SK-N-SH (cell line): ENCODE results near the gene NFIA. TPM values are rescaled to one million over a fixed set of nuclear protein-coding genes. Genes with fewer than 3 reads are reported as not detected.

Source experiments
- CTCF ChIA-PET: fragments of 300-600, 350-600 bp; formaldehyde crosslinking; extraction: SDS; loops from one replicate; lab custom pipeline; 2021; lab: Yijun Ruan, JAX
- POLR2A ChIA-PET: fragments of 350-600 bp; sonication (Branson Sonifier 250); formaldehyde crosslinking; extraction: SDS; loops from one replicate; lab custom pipeline; 2020; ENCODE audit warnings: antibody characterized with exemption, inconsistent platforms; lab: Yijun Ruan, JAX
- DNase-seq: peaks from one replicate; pipeline ENCODE4 v3.0.0; 2012
- H2AFZ ChIP-seq: fragments of 200-600 bp; sonication (generic); 2 replicates; pipeline ENCODE4 v1.8.1; 2016; ENCODE audit warnings: antibody characterized with exemption, mild to moderate bottlenecking, low read depth
- H3F3A ChIP-seq: fragments of 200-600 bp; sonication (generic); replicated peaks from 2 replicates; pipeline ENCODE3; 2016; ENCODE audit warnings: antibody characterized with exemption, mild to moderate bottlenecking; ENCODE audit not compliant: insufficient read depth
- H3K27ac ChIP-seq, 2 experiments: fragments of 200-500 bp in 1 of 2; fragments of 200-600 bp in 1 of 2; sonication (Bioruptor generic) in 1 of 2; sonication (generic), shearing (Covaris generic) in 1 of 2; 2 replicates each; pipeline versions ENCODE4 v1.5.1 to v1.6.1; 2014 to 2016; ENCODE audit warnings: low read depth in 2 of 2, inconsistent platforms in 1 of 2, low read length in 1 of 2, mild to moderate bottlenecking in 1 of 2, mixed read lengths in 1 of 2
- H3K27me3 ChIP-seq: fragments of 200-600 bp; sonication (generic), shearing (Covaris generic); 2 replicates; pipeline ENCODE4 v1.6.1; 2016; ENCODE audit warnings: mixed run types; ENCODE audit not compliant: insufficient read depth
- H3K36me3 ChIP-seq, 2 experiments: fragments of 200-500 bp in 1 of 2; fragments of 200-600 bp in 1 of 2; sonication (Bioruptor generic) in 1 of 2; sonication (generic) in 1 of 2; replicated peaks in 1 of 2; 2 replicates each; pipeline versions ENCODE3 to v1.5.1; 2014 to 2016; ENCODE audit warnings: low read length in 1 of 2, mild to moderate bottlenecking in 1 of 2; ENCODE audit not compliant: insufficient read depth in 2 of 2, control insufficient read depth in 1 of 2
- H3K4me1 ChIP-seq, 2 experiments: fragments of 200-500 bp in 1 of 2; fragments of 200-600 bp in 1 of 2; sonication (Bioruptor generic) in 1 of 2; sonication (generic), shearing (Covaris generic) in 1 of 2; 2 replicates each; pipeline versions ENCODE4 v1.5.1 to v1.6.1; 2014 to 2016; ENCODE audit warnings: low read depth in 1 of 2, low read length in 1 of 2, mixed run types in 1 of 2; ENCODE audit not compliant: insufficient read depth in 2 of 2, control insufficient read depth in 1 of 2
- H3K4me2 ChIP-seq: fragments of 200-600 bp; sonication (generic), shearing (Covaris generic); 2 replicates; pipeline ENCODE4 v1.6.1; 2017; ENCODE audit warnings: mixed run types
- H3K4me3 ChIP-seq, 2 experiments: fragments of 200-500 bp in 1 of 2; fragments of 200-600 bp in 1 of 2; sonication (Bioruptor generic) in 1 of 2; sonication (generic), shearing (Covaris generic) in 1 of 2; 2 replicates each; pipeline versions ENCODE4 v1.5.1 to v1.8.1; 2014 to 2016; ENCODE audit warnings: low read depth in 2 of 2, inconsistent platforms in 1 of 2, low read length in 1 of 2, mild to moderate bottlenecking in 1 of 2, mixed read lengths in 1 of 2, moderate library complexity in 1 of 2
- H3K79me2 ChIP-seq: fragments of 200-600 bp; sonication (generic); 2 replicates; pipeline ENCODE4 v1.8.1; 2017; ENCODE audit warnings: mild to moderate bottlenecking; ENCODE audit not compliant: insufficient read depth
- H3K9ac ChIP-seq: fragments of 200-600 bp; sonication (generic); 2 replicates; pipeline ENCODE4 v1.6.1; 2017; ENCODE audit warnings: mixed run types
- H3K9me2 ChIP-seq: fragments of 200-600 bp; sonication (generic); 2 replicates; pipeline ENCODE4 v1.6.1; 2017; ENCODE audit warnings: mixed run types
- H3K9me3 ChIP-seq: fragments of 200-600 bp; sonication (generic); 2 replicates; pipeline ENCODE4 v1.6.1; 2017; ENCODE audit warnings: mixed run types, mild to moderate bottlenecking, moderate library complexity
- H4K20me1 ChIP-seq: fragments of 200-600 bp; sonication (generic); 2 replicates; pipeline ENCODE4 v1.6.1; 2017; ENCODE audit warnings: mild to moderate bottlenecking, mixed run types; ENCODE audit not compliant: insufficient read depth
- ELF1 ChIP-seq: IDR thresholded peaks from 2 replicates; pipeline ENCODE4 v1.4.0; 2012
- EZH2phosphoT487 ChIP-seq: fragments of 200-600 bp; sonication (generic); IDR thresholded peaks from 2 replicates; pipeline ENCODE4 v1.6.1; 2017; ENCODE audit warnings: low read depth, mixed run types, mild to moderate bottlenecking, antibody characterized with exemption, moderate library complexity, borderline replicate concordance
- FOSL2 ChIP-seq: IDR thresholded peaks from 2 replicates; pipeline ENCODE4 v1.4.0; 2012; ENCODE audit warnings: low read depth, mild to moderate bottlenecking, moderate library complexity, borderline replicate concordance
- GABPA ChIP-seq: IDR thresholded peaks from 2 replicates; pipeline ENCODE4 v1.4.0; 2012; ENCODE audit warnings: low read depth, mild to moderate bottlenecking
- GATA2 ChIP-seq: sonication (generic); formaldehyde crosslinking; IDR thresholded peaks from 2 replicates; pipeline ENCODE4 v1.5.0; 2020; ENCODE audit warnings: mild to moderate bottlenecking, missing genetic modification reagents
- MEF2A ChIP-seq: IDR thresholded peaks from 2 replicates; pipeline ENCODE4 v1.4.0; 2012; ENCODE audit warnings: low read depth, borderline replicate concordance
- NFIC ChIP-seq: IDR thresholded peaks from 2 replicates; pipeline ENCODE4 v1.4.0; 2012; ENCODE audit warnings: borderline replicate concordance
- NRF1 ChIP-seq: IDR thresholded peaks from 2 replicates; pipeline ENCODE4 v1.6.1; 2012; ENCODE audit warnings: low read depth, mild to moderate bottlenecking, low read length
- POLR2AphosphoS5 ChIP-seq: IDR thresholded peaks from 2 replicates; pipeline ENCODE4 v1.6.1; 2012; ENCODE audit warnings: low read depth, low read length
- RAD21 ChIP-seq: IDR thresholded peaks from 2 replicates; pipeline ENCODE4 v1.6.1; 2012; ENCODE audit warnings: mild to moderate bottlenecking, low read length
- RCOR1 ChIP-seq: fragments of 150-350 bp; IDR thresholded peaks from 2 replicates; pipeline ENCODE4 v1.6.1; 2017; ENCODE audit warnings: antibody characterized with exemption, low read length
- RFX5 ChIP-seq: IDR thresholded peaks from 2 replicates; pipeline ENCODE4 v1.6.1; 2012; ENCODE audit warnings: mild to moderate bottlenecking, improper control_type of control experiment, low read length
- TAF1 ChIP-seq: IDR thresholded peaks from 2 replicates; pipeline ENCODE4 v1.6.1; 2012; ENCODE audit warnings: low read depth, mild to moderate bottlenecking, low read length, moderate library complexity, borderline replicate concordance
- TCF12 ChIP-seq: IDR thresholded peaks from 2 replicates; pipeline ENCODE4 v1.4.0; 2012
- TEAD4 ChIP-seq: IDR thresholded peaks from 2 replicates; pipeline ENCODE4 v1.4.0; 2012; ENCODE audit warnings: mild to moderate bottlenecking, borderline replicate concordance; ENCODE audit not compliant: insufficient read depth
- USF1 ChIP-seq: IDR thresholded peaks from 2 replicates; pipeline ENCODE4 v1.4.0; 2012; ENCODE audit warnings: low read depth, borderline replicate concordance
- YY1 ChIP-seq: IDR thresholded peaks from 2 replicates; pipeline ENCODE4 v1.4.0; 2012; ENCODE audit warnings: low read depth, mild to moderate bottlenecking
- WGBS: methylation state at CpG from one replicate; pipeline ENCODE4 v1.1.6; 2017; ENCODE audit warnings: low lambda C conversion rate; 5-methylcytosine and 5-hydroxymethylcytosine counted together
- polyA plus RNA-seq, 3 experiments: library from polyadenylated mRNA; depleted of rRNA; stranded (reverse); fragments of >200 nt; gene quantifications; 2 replicates each; pipeline ENCODE4 v1.2.3, GENCODE V29; 2012
- TF ChIP-seq, protein P1 (sequence below): fragments of 200-600 bp; sonication (generic); IDR thresholded peaks from 2 replicates; pipeline ENCODE4 v1.6.1; 2017; ENCODE audit warnings: antibody characterized with exemption, mild to moderate bottlenecking, moderate library complexity
- TF ChIP-seq, protein P2 (sequence below): IDR thresholded peaks from 2 replicates; pipeline ENCODE4; 2012
- TF ChIP-seq, protein P3 (sequence below): IDR thresholded peaks from 2 replicates; pipeline ENCODE4 v1.4.0; 2012; ENCODE audit warnings: low read depth

Gene NFIA
- polyA plus RNA-seq, 1 of the 3 experiments (the other 2 are of a cell fraction): 3.3 TPM

DNA sequence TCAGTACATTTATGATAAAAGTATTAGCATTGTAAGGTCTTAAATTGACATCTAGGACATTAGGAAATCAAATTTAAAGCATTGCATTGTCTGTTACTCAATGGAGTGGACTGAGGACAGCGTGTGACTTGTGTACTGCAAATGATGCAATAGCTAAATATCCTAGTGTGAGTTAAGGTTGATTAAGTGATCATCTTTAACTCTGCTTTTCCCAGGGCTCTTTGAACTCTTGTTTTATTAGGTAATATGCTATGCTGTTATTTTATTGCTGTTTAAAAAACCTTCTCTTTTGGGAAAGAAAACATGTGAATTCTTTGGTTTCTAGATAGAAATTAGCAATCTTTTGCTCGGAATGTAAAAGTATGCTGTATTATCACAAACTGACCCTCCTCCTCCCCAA is 38.6 kb downstream of the NFIA start:
- TF ChIP-seq, protein P1, sequence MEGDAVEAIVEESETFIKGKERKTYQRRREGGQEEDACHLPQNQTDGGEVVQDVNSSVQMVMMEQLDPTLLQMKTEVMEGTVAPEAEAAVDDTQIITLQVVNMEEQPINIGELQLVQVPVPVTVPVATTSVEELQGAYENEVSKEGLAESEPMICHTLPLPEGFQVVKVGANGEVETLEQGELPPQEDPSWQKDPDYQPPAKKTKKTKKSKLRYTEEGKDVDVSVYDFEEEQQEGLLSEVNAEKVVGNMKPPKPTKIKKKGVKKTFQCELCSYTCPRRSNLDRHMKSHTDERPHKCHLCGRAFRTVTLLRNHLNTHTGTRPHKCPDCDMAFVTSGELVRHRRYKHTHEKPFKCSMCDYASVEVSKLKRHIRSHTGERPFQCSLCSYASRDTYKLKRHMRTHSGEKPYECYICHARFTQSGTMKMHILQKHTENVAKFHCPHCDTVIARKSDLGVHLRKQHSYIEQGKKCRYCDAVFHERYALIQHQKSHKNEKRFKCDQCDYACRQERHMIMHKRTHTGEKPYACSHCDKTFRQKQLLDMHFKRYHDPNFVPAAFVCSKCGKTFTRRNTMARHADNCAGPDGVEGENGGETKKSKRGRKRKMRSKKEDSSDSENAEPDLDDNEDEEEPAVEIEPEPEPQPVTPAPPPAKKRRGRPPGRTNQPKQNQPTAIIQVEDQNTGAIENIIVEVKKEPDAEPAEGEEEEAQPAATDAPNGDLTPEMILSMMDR: no peak
- TF ChIP-seq RAD21 (no peak), MEF2A (no peak), NFIC (no peak), USF1 (no peak), TEAD4 (no peak), RFX5 (no peak), FOSL2 (no peak), ELF1 (no peak), EZH2phosphoT487 (no peak), NRF1 (no peak), POLR2AphosphoS5 (no peak), RCOR1 (no peak), GATA2 (CRISPR knock-in tag) (no peak), TAF1 (no peak), GABPA (no peak), YY1 (no peak), TCF12 (no peak)
- TF ChIP-seq, protein P2, sequence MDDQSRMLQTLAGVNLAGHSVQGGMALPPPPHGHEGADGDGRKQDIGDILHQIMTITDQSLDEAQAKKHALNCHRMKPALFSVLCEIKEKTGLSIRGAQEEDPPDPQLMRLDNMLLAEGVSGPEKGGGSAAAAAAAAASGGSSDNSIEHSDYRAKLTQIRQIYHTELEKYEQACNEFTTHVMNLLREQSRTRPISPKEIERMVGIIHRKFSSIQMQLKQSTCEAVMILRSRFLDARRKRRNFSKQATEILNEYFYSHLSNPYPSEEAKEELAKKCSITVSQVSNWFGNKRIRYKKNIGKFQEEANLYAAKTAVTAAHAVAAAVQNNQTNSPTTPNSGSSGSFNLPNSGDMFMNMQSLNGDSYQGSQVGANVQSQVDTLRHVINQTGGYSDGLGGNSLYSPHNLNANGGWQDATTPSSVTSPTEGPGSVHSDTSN: no peak
- TF ChIP-seq, protein P3, sequence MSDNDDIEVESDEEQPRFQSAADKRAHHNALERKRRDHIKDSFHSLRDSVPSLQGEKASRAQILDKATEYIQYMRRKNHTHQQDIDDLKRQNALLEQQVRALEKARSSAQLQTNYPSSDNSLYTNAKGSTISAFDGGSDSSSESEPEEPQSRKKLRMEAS: no peak
- DNase-seq: no peak

More for the DNA sequence above, 38.6 kb downstream of the NFIA start:
- Histone ChIP-seq H3K4me1 (peaks cover 18 to 30% of the 10 kb centered on the region in 2 experiments; a peak in 3 of 4 replicates), H3K27me3 (no peaks in the 10 kb centered on the region), H3K27ac (no peak overlapping the region), H3K4me2 (no peak overlapping the region), H3F3A (no peaks in the 10 kb centered on the region), H2AFZ (no peak overlapping the region), H3K9me3 (no peaks in the 10 kb centered on the region), H3K9me2 (no peaks in the 10 kb centered on the region), H3K79me2 (peaks cover 7% of the 10 kb centered on the region; the same call in 1 of the 2 replicates), H3K36me3 (no peaks in the 10 kb centered on the region), H4K20me1 (no peaks in the 10 kb centered on the region), H3K9ac (no peak overlapping the region), H3K4me3 (no peak overlapping the region)
- ChIA-PET CTCF (interaction anchor here (1.1 to 1.9 kb wide), 4 partner anchors 10 to 43 kb away, joined by 3 to 7 read pairs (median 4); no protein-coding TSS in a partner anchor), POLR2A (no interaction called here)
- WGBS: 90% methylated on average over 2 of the region's 2 CpGs
